ENCODE results near the gene MUC3A.
"Not testable (repeated sequence)": the region's sequence is repeated elsewhere in the genome, so short reads cannot be mapped to it uniquely, and the experiment has no call there.

Gene MUC3A, protein sequence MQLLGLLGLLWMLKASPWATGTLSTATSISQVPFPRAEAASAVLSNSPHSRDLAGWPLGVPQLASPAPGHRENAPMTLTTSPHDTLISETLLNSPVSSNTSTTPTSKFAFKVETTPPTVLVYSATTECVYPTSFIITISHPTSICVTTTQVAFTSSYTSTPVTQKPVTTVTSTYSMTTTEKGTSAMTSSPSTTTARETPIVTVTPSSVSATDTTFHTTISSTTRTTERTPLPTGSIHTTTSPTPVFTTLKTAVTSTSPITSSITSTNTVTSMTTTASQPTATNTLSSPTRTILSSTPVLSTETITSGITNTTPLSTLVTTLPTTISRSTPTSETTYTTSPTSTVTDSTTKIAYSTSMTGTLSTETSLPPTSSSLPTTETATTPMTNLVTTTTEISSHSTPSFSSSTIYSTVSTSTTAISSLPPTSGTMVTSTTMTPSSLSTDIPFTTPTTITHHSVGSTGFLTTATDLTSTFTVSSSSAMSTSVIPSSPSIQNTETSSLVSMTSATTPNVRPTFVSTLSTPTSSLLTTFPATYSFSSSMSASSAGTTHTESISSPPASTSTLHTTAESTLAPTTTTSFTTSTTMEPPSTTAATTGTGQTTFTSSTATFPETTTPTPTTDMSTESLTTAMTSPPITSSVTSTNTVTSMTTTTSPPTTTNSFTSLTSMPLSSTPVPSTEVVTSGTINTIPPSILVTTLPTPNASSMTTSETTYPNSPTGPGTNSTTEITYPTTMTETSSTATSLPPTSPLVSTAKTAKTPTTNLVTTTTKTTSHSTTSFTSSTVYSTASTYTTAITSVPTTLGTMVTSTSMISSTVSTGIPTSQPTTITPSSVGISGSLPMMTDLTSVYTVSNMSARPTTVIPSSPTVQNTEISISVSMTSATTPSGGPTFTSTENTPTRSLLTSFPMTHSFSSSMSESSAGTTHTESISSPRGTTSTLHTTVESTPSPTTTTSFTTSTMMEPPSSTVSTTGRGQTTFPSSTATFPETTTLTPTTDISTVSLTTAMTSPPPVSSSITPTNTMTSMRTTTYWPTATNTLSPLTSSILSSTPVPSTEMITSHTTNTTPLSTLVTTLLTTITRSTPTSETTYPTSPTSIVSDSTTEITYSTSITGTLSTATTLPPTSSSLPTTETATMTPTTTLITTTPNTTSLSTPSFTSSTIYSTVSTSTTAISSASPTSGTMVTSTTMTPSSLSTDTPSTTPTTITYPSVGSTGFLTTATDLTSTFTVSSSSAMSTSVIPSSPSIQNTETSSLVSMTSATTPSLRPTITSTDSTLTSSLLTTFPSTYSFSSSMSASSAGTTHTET (N-terminal part only)

DNA sequence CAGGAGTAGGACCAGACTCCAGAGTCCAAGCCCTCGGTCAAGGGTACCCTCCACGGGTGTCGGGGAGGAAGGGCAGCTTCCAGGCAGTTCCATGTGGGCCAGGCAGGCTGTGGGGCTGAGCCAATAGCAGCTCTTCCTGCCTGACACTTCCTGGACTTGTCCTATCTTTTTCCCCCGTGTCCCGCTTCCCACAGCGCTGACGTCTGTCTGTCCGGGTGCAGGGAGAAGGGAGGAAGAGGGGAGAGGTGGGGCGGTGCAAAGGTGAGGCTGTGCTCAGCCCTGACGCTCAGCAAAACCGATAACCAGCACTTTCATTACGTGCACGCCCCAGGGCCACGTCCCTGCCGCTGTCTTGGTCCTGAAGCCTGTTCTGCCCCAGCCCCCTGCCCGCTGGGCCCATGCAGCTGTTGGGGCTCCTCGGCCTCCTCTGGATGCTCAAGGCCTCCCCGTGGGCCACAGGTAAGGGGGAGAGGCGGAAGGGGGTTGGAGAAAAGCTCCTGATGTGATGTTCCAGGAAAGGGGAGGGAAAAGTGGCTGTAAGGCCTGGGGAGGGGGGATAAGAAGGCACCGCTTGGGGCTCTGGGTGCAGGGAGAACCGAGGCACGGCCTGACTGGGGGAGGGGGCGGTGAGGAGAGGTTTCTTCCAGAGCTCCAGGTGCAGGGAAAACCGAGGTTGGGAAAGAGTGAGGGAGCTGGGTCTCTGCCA is at the start of gene MUC3A:
TSS of gene MUC3A (plus strand) at position 308 of the 706 bp plus-strand sequence. CDS start at position 399, 91 bp downstream.
- in situ Hi-C loops (cut with HindIII; ENCODE audit: low sequenced_read_pairs) = no loop called here
- TF ChIP-seq, protein P1, sequence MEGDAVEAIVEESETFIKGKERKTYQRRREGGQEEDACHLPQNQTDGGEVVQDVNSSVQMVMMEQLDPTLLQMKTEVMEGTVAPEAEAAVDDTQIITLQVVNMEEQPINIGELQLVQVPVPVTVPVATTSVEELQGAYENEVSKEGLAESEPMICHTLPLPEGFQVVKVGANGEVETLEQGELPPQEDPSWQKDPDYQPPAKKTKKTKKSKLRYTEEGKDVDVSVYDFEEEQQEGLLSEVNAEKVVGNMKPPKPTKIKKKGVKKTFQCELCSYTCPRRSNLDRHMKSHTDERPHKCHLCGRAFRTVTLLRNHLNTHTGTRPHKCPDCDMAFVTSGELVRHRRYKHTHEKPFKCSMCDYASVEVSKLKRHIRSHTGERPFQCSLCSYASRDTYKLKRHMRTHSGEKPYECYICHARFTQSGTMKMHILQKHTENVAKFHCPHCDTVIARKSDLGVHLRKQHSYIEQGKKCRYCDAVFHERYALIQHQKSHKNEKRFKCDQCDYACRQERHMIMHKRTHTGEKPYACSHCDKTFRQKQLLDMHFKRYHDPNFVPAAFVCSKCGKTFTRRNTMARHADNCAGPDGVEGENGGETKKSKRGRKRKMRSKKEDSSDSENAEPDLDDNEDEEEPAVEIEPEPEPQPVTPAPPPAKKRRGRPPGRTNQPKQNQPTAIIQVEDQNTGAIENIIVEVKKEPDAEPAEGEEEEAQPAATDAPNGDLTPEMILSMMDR (IDR thresholded peaks at IDR 0.05; ENCODE audit: low read depth, low read length) = no peak
- H3K4me3 ChIP-seq (ENCODE audit: low read depth, low read length) = no peak within 1 kb of the TSS
- no peak for DNase-seq (ENCODE audit: low read depth, low spot score)

- no peak for DNase-seq (ENCODE audit: low read depth, low spot score)
- H3K4me3 ChIP-seq (ENCODE audit: low read depth, low read length) = no peak overlapping the region
- in situ Hi-C loops (cut with HindIII; ENCODE audit: low sequenced_read_pairs) = no loop called here
- TF ChIP-seq, protein P1 (IDR thresholded peaks at IDR 0.05; ENCODE audit: low read depth, low read length) = no peak
These were observed 48.4 kb upstream of the MUC3A start for GRCh38 chr7:100900978-100901377.

DNA sequence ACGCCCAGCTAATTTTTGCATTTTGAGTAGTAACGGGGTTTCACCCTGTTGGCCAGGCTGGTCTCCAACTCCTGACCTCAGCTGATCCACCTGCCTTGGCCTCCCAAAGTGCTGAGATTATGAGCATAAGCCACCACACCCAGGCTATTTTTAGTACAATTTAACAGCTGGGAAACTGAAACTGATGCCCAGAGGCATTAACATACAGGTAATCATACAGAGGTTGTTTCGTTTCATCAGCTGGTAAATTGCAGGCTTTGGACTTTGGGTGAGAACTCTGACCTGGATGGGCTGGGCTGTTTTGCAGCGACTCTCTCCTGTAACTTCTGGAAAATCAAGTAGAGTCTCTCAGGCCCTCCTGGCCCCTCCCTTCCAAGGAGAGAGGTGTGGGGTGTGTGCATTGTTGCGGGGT is 47.4 kb upstream of the MUC3A start:
- TF ChIP-seq, protein P1 (IDR thresholded peaks at IDR 0.05; ENCODE audit: low read depth, low read length) = no peak
- DNase-seq (ENCODE audit: low read depth, low spot score) = no peak
- in situ Hi-C loops (cut with HindIII; ENCODE audit: low sequenced_read_pairs) = no loop called here
- no peak overlapping the region for H3K4me3 ChIP-seq (ENCODE audit: low read depth, low read length)

- in situ Hi-C loops (cut with HindIII; ENCODE audit: low sequenced_read_pairs) = no loop called here
- DNase-seq (ENCODE audit: low read depth, low spot score) = no peak
- TF ChIP-seq, protein P1 (IDR thresholded peaks at IDR 0.05; ENCODE audit: low read depth, low read length) = no peak
- H3K4me3 ChIP-seq (ENCODE audit: low read depth, low read length) = no peak overlapping the region
These were observed 46.7 kb upstream of the MUC3A start for GRCh38 chr7:100902638-100903037.

GRCh38 chr7:100908512-100908911 is 40.8 kb upstream of the MUC3A start:
- TF ChIP-seq, protein P1 (IDR thresholded peaks at IDR 0.05; ENCODE audit: low read depth, low read length) = no peak
- no peak overlapping the region for H3K4me3 ChIP-seq (ENCODE audit: low read depth, low read length)
- in situ Hi-C loops (cut with HindIII; ENCODE audit: low sequenced_read_pairs) = no loop called here
- DNase-seq (ENCODE audit: low read depth, low spot score) = no peak

DNA sequence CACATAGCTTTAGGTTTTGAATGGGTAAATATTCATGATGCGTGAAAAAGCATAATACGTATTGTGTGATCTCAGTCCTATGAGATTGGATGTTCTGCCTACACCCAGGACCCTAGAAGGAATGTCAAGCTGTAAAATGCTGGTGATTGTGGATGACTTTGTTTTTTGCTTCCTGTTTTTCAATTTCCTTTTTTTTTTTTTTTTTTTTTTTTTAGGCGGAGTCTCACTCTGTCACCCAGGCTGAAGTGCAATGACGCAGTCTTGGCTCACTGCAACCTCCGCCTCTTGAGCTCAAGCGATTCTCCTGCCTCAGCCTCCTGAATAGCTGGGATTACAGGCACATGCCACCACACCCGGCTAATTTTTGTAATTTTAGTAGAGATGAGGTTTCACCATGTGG is 38.9 kb upstream of the MUC3A start:
- not testable (repeated sequence) for DNase-seq (ENCODE audit: low read depth, low spot score)

More for the DNA sequence above, 38.9 kb upstream of the MUC3A start:
- H3K4me3 ChIP-seq (ENCODE audit: low read depth, low read length); in situ Hi-C loops (cut with HindIII; ENCODE audit: low sequenced_read_pairs): not testable (repeated sequence)
